HL-60 (cell line): ENCODE results near the gene ASTN2.

ENCODE experiments used
- CTCF ChIP-seq: IDR thresholded peaks from one replicate; pipeline ENCODE4 v1.5.1; 2011; ENCODE audit warnings: low read length, control low read depth, inconsistent platforms; ENCODE audit not compliant: insufficient read depth
- POLR2AphosphoS5 ChIP-seq: IDR thresholded peaks from 2 replicates; pipeline ENCODE4 v1.6.1; 2012; ENCODE audit warnings: low read depth
- REST ChIP-seq: IDR thresholded peaks from 2 replicates; pipeline ENCODE4 v1.6.1; 2012; ENCODE audit warnings: low read depth; ENCODE audit not compliant: insufficient replicate concordance

DNA sequence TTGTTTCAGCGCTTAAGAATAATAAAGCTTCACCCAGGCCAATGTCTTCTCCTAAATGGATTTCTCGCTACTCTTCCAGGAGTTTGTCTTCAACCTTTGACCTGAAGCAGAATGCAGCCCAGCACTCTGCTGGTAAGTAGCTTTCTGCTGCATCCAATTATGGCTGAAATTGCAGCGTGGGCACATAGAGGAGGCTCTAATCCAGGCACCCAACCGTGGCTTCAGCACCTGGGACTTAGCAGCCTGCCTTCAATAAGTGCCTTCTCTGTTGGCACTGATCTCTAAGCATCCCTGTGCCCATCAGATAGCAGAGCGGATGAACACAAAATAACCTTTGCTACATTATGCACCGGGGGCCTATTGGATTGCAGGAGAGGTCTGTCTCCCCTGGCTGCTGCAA lies 622.6 kb downstream of the ASTN2 start:
- no peak for TF ChIP-seq REST
- no peak for TF ChIP-seq POLR2AphosphoS5
- TF ChIP-seq CTCF, result no peak
